ENCODE measurements around the gene TARBP1.
A peak's percentile ranks its signal among the peaks of the same experiment; 100 is the strongest.

TARBP1 gene

GRCh38 chr1:234440348-234440747 is 38.6 kb downstream of the TARBP1 start:
- H3K4me3 ChIP-seq (ENCODE audit: low read depth, low read length) = no peak overlapping the region
- DNase-seq (ENCODE audit: low read depth, low spot score) = no peak
- in situ Hi-C loops (cut with HindIII; ENCODE audit: low sequenced_read_pairs) = no loop called here
- TF ChIP-seq, protein P1, sequence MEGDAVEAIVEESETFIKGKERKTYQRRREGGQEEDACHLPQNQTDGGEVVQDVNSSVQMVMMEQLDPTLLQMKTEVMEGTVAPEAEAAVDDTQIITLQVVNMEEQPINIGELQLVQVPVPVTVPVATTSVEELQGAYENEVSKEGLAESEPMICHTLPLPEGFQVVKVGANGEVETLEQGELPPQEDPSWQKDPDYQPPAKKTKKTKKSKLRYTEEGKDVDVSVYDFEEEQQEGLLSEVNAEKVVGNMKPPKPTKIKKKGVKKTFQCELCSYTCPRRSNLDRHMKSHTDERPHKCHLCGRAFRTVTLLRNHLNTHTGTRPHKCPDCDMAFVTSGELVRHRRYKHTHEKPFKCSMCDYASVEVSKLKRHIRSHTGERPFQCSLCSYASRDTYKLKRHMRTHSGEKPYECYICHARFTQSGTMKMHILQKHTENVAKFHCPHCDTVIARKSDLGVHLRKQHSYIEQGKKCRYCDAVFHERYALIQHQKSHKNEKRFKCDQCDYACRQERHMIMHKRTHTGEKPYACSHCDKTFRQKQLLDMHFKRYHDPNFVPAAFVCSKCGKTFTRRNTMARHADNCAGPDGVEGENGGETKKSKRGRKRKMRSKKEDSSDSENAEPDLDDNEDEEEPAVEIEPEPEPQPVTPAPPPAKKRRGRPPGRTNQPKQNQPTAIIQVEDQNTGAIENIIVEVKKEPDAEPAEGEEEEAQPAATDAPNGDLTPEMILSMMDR (IDR thresholded peaks at IDR 0.05; ENCODE audit: low read depth, low read length) = no peak

DNA sequence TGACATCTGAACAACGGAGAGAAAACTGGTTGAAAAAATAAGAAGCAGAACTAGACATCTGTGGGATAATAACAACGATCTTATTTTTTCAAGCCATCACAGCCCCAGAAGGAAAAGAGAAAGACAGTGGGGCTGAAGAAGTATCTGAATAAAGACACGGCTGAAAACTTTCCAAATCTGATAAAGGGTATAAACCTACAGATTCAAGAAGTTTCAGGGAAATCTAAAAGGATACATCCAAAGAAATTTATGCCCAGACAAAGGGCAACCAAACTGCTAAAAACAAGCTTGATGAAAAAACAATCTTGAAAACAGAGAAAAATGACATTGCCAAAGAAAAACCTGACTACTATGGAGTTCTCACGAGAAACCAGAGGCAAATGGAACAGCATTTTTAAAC is 40.4 kb downstream of the TARBP1 start:
- TF ChIP-seq, protein P1 (IDR thresholded peaks at IDR 0.05; ENCODE audit: low read depth, low read length) = no peak
- in situ Hi-C loops (cut with HindIII; ENCODE audit: low sequenced_read_pairs) = no loop called here
- DNase-seq (ENCODE audit: low read depth, low spot score) = no peak
- no peak overlapping the region for H3K4me3 ChIP-seq (ENCODE audit: low read depth, low read length)

GRCh38 chr1:234437423-234438171 is 41.4 kb downstream of the TARBP1 start:
- TF ChIP-seq, protein P1 (IDR thresholded peaks at IDR 0.05; ENCODE audit: low read depth, low read length) = no peak
- in situ Hi-C loops (cut with HindIII; ENCODE audit: low sequenced_read_pairs) = no loop called here
- no peak overlapping the region for H3K4me3 ChIP-seq (ENCODE audit: low read depth, low read length)
- DNase-seq (ENCODE audit: low read depth, low spot score) = peak; percentile 28

GRCh38 chr1:234435620-234436019 is 43.4 kb downstream of the TARBP1 start:
- no peak for DNase-seq (ENCODE audit: low read depth, low spot score)
- TF ChIP-seq, protein P1 (IDR thresholded peaks at IDR 0.05; ENCODE audit: low read depth, low read length) = no peak
- H3K4me3 ChIP-seq (ENCODE audit: low read depth, low read length) = no peak overlapping the region
- in situ Hi-C loops (cut with HindIII; ENCODE audit: low sequenced_read_pairs) = no loop called here

- H3K4me3 ChIP-seq (ENCODE audit: low read depth, low read length) = no peak overlapping the region
- no peak for DNase-seq (ENCODE audit: low read depth, low spot score)
- in situ Hi-C loops (cut with HindIII; ENCODE audit: low sequenced_read_pairs) = no loop called here
- TF ChIP-seq, protein P1 (IDR thresholded peaks at IDR 0.05; ENCODE audit: low read depth, low read length) = no peak
Measured at GRCh38 chr1:234434706-234435105, 44.3 kb downstream of the TARBP1 start.

DNA sequence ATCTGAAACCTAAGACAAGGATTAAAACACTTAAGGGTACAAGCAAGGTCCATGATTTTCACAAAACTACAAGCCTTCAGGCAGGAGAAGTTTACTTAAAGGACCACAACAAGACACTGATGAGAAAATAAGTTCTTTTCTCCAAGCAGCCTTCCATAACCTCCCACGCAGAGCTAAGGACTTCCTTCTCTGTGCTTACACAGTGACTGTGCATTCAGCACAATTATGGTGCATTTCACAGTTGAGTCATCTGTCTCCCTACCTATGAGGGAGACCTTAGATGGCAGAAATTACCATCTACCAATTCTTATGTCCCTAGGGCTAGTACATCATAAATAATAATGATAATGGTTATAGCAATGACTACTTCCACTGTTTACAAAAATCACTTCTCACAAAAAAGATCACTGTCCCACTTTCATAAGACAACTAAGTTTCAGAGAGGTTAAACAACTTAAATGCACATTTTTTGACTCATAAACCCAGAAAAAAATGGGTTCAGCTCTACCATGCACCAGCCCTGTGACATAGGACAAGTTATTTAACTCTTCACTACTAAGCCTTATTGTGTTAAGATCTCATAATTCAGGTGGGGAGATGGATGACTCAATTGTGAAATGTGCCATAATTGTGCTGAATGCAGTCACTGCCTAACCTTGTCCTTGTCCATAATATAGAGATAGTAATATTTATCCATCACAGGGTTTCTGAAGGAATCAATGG is 45.3 kb downstream of the TARBP1 start:
- DNase-seq (ENCODE audit: low read depth, low spot score) = peak; percentile 70
- no peak overlapping the region for H3K4me3 ChIP-seq (ENCODE audit: low read depth, low read length)
- TF ChIP-seq, protein P1 (IDR thresholded peaks at IDR 0.05; ENCODE audit: low read depth, low read length) = no peak
- in situ Hi-C loops (cut with HindIII; ENCODE audit: low sequenced_read_pairs) = no loop called here

All from astrocyte of the spinal cord (primary cell).